ENCODE measurements around the gene CLK1. TPM values are rescaled to one million over a fixed set of nuclear protein-coding genes. Genes with fewer than 3 reads are reported as not detected.

CLK1 gene
- total RNA-seq, 1 experiment from 2014 or later = 46.8 TPM

DNA sequence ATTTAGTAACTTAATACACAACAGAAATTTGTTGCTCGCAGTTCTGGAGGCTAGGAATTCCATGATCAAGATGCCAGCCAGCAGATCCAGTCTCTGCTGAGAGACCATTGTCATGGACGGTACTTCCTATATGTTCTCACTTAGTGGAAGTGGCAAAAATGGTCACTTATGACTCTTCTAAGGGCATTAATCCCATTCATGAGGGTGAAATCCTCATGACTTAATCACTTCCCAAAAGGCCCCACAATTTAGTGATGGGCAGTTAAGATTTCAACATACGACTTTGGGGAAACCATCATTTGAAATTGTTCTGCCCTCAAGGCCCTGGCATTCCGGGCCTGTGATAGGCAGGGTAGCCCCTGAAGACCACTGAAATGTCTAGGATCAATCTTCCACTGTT lies 29.8 kb downstream of the CLK1 start:
- no peak overlapping the region for H3K4ac ChIP-seq (ENCODE audit: low read depth, low read length)
- H3K18ac ChIP-seq (ENCODE audit: insufficient read length, low read depth, low read length) = no peak overlapping the region
- H3K4me1 ChIP-seq (ENCODE audit: insufficient read depth, low read length) = no peaks in the 10 kb centered on the region
- no peak overlapping the region for H3K9ac ChIP-seq (ENCODE audit: extremely low read depth, insufficient read length, low read length)
- H2AK5ac ChIP-seq (ENCODE audit: insufficient read length, low read length) = no peak overlapping the region
- no peaks in the 10 kb centered on the region for H3K27me3 ChIP-seq (ENCODE audit: insufficient read depth, low read length)
- no peak overlapping the region for H2BK15ac ChIP-seq (ENCODE audit: low read depth, low read length)
- H3K27ac ChIP-seq (ENCODE audit: insufficient read length, low read depth, low read length) = no peak overlapping the region
- no peak overlapping the region for H2BK12ac ChIP-seq (ENCODE audit: insufficient read length, low read depth, low read length)
- Mint-ChIP-seq H3K4me1 (peaks cover 2 to 6% of the 10 kb centered on the region in 2 experiments; a peak in 2 of 4 replicates), H3K27me3 (ENCODE audit: low read depth) (no peaks in the 10 kb centered on the region), H3K36me3 (ENCODE audit: insufficient read depth in 1 of 3, low read depth in 3 of 3) (peaks cover 0 to 4% (median 4%) of the 10 kb centered on the region in 3 experiments; a peak in 3 of 7 replicates), H3K4me3 (no peak overlapping the region), H3K27ac (no peak overlapping the region), H3K9me3 (peaks cover 12 to 17% of the 10 kb centered on the region in 2 experiments)
- no peaks in the 10 kb centered on the region for H3K79me1 ChIP-seq (ENCODE audit: insufficient read depth, low read depth, low read length, poor library complexity, severe bottlenecking)
- no CpG with 5 or more reads among the region's 4 CpGs for WGBS (ENCODE audit: extremely low coverage, insufficient read length, low lambda C conversion rate)
- no peak overlapping the region for H2BK120ac ChIP-seq (ENCODE audit: low read depth, low read length, poor library complexity, severe bottlenecking)
- TF ChIP-seq, protein P1, sequence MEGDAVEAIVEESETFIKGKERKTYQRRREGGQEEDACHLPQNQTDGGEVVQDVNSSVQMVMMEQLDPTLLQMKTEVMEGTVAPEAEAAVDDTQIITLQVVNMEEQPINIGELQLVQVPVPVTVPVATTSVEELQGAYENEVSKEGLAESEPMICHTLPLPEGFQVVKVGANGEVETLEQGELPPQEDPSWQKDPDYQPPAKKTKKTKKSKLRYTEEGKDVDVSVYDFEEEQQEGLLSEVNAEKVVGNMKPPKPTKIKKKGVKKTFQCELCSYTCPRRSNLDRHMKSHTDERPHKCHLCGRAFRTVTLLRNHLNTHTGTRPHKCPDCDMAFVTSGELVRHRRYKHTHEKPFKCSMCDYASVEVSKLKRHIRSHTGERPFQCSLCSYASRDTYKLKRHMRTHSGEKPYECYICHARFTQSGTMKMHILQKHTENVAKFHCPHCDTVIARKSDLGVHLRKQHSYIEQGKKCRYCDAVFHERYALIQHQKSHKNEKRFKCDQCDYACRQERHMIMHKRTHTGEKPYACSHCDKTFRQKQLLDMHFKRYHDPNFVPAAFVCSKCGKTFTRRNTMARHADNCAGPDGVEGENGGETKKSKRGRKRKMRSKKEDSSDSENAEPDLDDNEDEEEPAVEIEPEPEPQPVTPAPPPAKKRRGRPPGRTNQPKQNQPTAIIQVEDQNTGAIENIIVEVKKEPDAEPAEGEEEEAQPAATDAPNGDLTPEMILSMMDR (conservative IDR thresholded peaks at IDR 0.05) = no peak
- no peak for DNase-seq
- no peaks in the 10 kb centered on the region for H4K20me1 ChIP-seq (ENCODE audit: control insufficient read depth, insufficient read depth, insufficient read length)
- no peak overlapping the region for H4K91ac ChIP-seq (ENCODE audit: insufficient read length, low read depth, low read length)
- H3K23ac ChIP-seq (ENCODE audit: insufficient read length, low read depth, low read length) = no peak overlapping the region
- H2BK20ac ChIP-seq (ENCODE audit: low read depth, low read length, poor library complexity, severe bottlenecking) = no peak overlapping the region
- H3K56ac ChIP-seq (ENCODE audit: insufficient read length, low read depth, low read length) = no peak overlapping the region
- H4K5ac ChIP-seq (ENCODE audit: insufficient read length, low read depth, low read length) = no peak overlapping the region
- H3K23me2 ChIP-seq (ENCODE audit: insufficient read length, low read depth, low read length, poor library complexity, severe bottlenecking) = no peaks in the 10 kb centered on the region
- H2BK5ac ChIP-seq (ENCODE audit: insufficient read length, low read length) = no peak overlapping the region
- no peak overlapping the region for H3K4me2 ChIP-seq (ENCODE audit: insufficient read depth, insufficient read length, low read length)
- no peaks in the 10 kb centered on the region for H3K79me2 ChIP-seq (ENCODE audit: insufficient read depth, low read length)
- no peak overlapping the region for H2AFZ ChIP-seq (ENCODE audit: low read length)
- no peak overlapping the region for H3T11ph ChIP-seq (ENCODE audit: low read length)
- no peak overlapping the region for H4K8ac ChIP-seq (replicated peaks; ENCODE audit: insufficient read length, low read depth, low read length)
- no peak overlapping the region for H3K14ac ChIP-seq (ENCODE audit: insufficient read depth, low read length)
- H3K9me3 ChIP-seq (ENCODE audit: control insufficient read depth, low read depth, low read length) = peaks cover 6% of the 10 kb centered on the region

Data from H9 (cell line).